MM.1S (cell line): Measurements from ENCODE around the gene WDR70.

Source experiments
- DNase-seq: peaks from one replicate; pipeline ENCODE4 v3.0.0-alpha.2; 2015
- H2AFZ ChIP-seq: fragments of 300-600 bp; sonication (generic); 2 replicates; pipeline ENCODE4 v1.6.0; 2016; ENCODE audit warnings: antibody characterized with exemption, low read length
- H3F3A ChIP-seq: fragments of 300-600 bp; sonication (generic); 2 replicates; pipeline ENCODE4 v1.6.1; 2016; ENCODE audit warnings: mild to moderate bottlenecking, antibody characterized with exemption, low read length, moderate library complexity, mixed read lengths; ENCODE audit not compliant: insufficient read depth
- H3K27ac ChIP-seq: fragments of 300-600 bp; sonication (generic); 2 replicates; pipeline ENCODE4 v1.5.1; 2016; ENCODE audit warnings: mild to moderate bottlenecking, low read length
- H3K27me3 ChIP-seq: fragments of 300-600 bp; sonication (generic); replicated peaks from 2 replicates; pipeline ENCODE4 v1.6.0; 2016; ENCODE audit warnings: low read length; ENCODE audit not compliant: insufficient read depth
- H3K36me3 ChIP-seq: fragments of 300-600 bp; sonication (generic); replicated peaks from 2 replicates; pipeline ENCODE4 v1.6.1; 2016; ENCODE audit warnings: mild to moderate bottlenecking, low read length, mixed read lengths; ENCODE audit not compliant: insufficient read depth
- H3K4me1 ChIP-seq: fragments of 300-600 bp; sonication (generic); 2 replicates; pipeline ENCODE4 v1.6.1; 2016; ENCODE audit warnings: low read length, mixed read lengths
- H3K4me2 ChIP-seq: fragments of 300-600 bp; sonication (generic); 2 replicates; pipeline ENCODE4 v1.6.0; 2016; ENCODE audit warnings: low read depth, low read length
- H3K4me3 ChIP-seq: fragments of 300-600 bp; sonication (generic); 2 replicates; pipeline ENCODE4 v1.5.1; 2016; ENCODE audit warnings: low read length, mixed read lengths
- H3K79me2 ChIP-seq: fragments of 300-600 bp; sonication (generic); 2 replicates; pipeline ENCODE4 v1.6.1; 2016; ENCODE audit warnings: mixed run types, low read length, mixed read lengths
- H3K9ac ChIP-seq: fragments of 300-600 bp; sonication (generic); 2 replicates; pipeline ENCODE4 v1.6.1; 2016; ENCODE audit warnings: low read length, mixed read lengths
- H3K9me2 ChIP-seq: fragments of 300-600 bp; sonication (generic); replicated peaks from 2 replicates; pipeline ENCODE4 v1.6.1; 2016; ENCODE audit warnings: mild to moderate bottlenecking, low read length, mixed read lengths; ENCODE audit not compliant: insufficient read depth
- H3K9me3 ChIP-seq: fragments of 300-600 bp; sonication (generic); replicated peaks from 2 replicates; pipeline ENCODE4 v1.6.1; 2016; ENCODE audit warnings: mild to moderate bottlenecking, low read length, mixed read lengths; ENCODE audit not compliant: insufficient read depth
- H4K20me1 ChIP-seq: fragments of 300-600 bp; sonication (generic); 2 replicates; pipeline ENCODE4 v1.6.1; 2016; ENCODE audit warnings: mild to moderate bottlenecking, low read length, moderate library complexity, mixed read lengths; ENCODE audit not compliant: insufficient read depth
- EZH2 ChIP-seq: fragments of 300-600 bp; sonication (generic); optimal IDR thresholded peaks from 2 replicates; pipeline ENCODE3; 2017; ENCODE audit warnings: low read depth, mild to moderate bottlenecking, antibody characterized with exemption, low read length, mixed read lengths
- EZH2phosphoT487 ChIP-seq: fragments of 300-600 bp; sonication (generic); IDR thresholded peaks from 2 replicates; pipeline ENCODE4 v1.6.1; 2018; ENCODE audit warnings: antibody characterized with exemption, low read length
- TF ChIP-seq, protein P1 (sequence below): fragments of 300-600 bp; sonication (generic); IDR thresholded peaks from 2 replicates; pipeline ENCODE4 v1.5.1; 2016; ENCODE audit warnings: antibody characterized with exemption, low read length, mixed read lengths

Gene WDR70

DNA sequence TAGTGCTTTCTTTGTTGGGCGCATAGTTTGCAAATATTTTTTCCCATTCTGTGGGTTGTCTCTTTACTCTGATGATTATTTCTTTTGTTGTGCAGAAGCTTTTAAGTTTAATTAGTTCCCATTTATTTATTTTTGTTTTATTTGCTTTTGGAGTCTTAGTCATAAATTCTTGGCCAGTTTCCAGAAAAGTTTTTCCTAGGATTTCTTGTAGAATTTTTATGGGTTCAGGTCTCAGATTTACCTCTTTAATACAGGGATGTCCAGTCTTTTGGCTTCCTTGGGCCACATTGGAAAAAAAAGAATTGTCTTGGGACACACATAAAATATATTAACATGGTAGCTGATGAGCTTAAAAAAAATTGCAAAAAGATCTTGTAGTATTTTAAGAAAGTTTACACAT, 122.0 kb downstream of the WDR70 start:
- Histone ChIP-seq H3K4me1 (no peaks in the 10 kb centered on the region), H3K9me3 (no peaks in the 10 kb centered on the region), H3K27ac (no peak overlapping the region), H3K9ac (no peak overlapping the region), H3K27me3 (no peaks in the 10 kb centered on the region), H3K79me2 (no peaks in the 10 kb centered on the region; the same call in 1 of the 2 replicates), H3K4me3 (no peak overlapping the region), H3F3A (no peaks in the 10 kb centered on the region), H3K9me2 (no peaks in the 10 kb centered on the region), H3K4me2 (no peak overlapping the region), H4K20me1 (no peaks in the 10 kb centered on the region), H3K36me3 (no peaks in the 10 kb centered on the region), H2AFZ (no peak overlapping the region)
- no peak for DNase-seq
- TF ChIP-seq EZH2 (no peak), EZH2phosphoT487 (no peak)
- TF ChIP-seq, protein P1, sequence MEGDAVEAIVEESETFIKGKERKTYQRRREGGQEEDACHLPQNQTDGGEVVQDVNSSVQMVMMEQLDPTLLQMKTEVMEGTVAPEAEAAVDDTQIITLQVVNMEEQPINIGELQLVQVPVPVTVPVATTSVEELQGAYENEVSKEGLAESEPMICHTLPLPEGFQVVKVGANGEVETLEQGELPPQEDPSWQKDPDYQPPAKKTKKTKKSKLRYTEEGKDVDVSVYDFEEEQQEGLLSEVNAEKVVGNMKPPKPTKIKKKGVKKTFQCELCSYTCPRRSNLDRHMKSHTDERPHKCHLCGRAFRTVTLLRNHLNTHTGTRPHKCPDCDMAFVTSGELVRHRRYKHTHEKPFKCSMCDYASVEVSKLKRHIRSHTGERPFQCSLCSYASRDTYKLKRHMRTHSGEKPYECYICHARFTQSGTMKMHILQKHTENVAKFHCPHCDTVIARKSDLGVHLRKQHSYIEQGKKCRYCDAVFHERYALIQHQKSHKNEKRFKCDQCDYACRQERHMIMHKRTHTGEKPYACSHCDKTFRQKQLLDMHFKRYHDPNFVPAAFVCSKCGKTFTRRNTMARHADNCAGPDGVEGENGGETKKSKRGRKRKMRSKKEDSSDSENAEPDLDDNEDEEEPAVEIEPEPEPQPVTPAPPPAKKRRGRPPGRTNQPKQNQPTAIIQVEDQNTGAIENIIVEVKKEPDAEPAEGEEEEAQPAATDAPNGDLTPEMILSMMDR, result no peak

DNA sequence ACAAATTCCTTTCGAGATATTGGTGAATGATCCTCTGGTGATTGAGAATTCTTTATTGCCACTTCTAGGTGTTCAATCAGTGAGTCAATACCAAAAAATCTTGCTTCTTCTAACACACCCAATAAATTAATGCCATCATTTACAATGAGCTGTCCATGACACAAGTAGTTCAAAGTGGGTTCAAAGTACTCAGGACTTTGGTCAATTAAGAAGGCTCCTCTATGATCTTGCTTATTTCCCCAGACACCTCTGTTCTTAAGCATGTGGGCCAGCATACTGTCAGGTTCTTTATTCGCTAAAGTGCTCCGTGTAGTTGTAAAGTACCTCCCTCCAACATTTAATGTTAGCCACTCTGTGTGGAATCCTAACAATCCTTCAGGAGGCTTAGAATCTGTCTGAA, 127.1 kb downstream of the WDR70 start:
- no peaks in the 10 kb centered on the region for H3F3A ChIP-seq
- H4K20me1 ChIP-seq, result no peaks in the 10 kb centered on the region
- no peaks in the 10 kb centered on the region for H3K4me1 ChIP-seq
- H2AFZ ChIP-seq, result no peak overlapping the region
- H3K27me3 ChIP-seq, result no peaks in the 10 kb centered on the region
- DNase-seq, result no peak
- H3K9me3 ChIP-seq, result no peaks in the 10 kb centered on the region
- no peak overlapping the region for H3K4me3 ChIP-seq
- no peaks in the 10 kb centered on the region for H3K36me3 ChIP-seq
- no peaks in the 10 kb centered on the region; the same call in 1 of the 2 replicates for H3K79me2 ChIP-seq
- no peak overlapping the region for H3K9ac ChIP-seq
- TF ChIP-seq, protein P1, result no peak
- TF ChIP-seq EZH2phosphoT487 (no peak), EZH2 (no peak)
- no peak overlapping the region for H3K27ac ChIP-seq
- H3K4me2 ChIP-seq, result no peak overlapping the region
- H3K9me2 ChIP-seq, result no peaks in the 10 kb centered on the region

GRCh38 chr5:37506722-37507121, 127.6 kb downstream of the WDR70 start:
- H3K27me3 ChIP-seq, result no peaks in the 10 kb centered on the region
- H4K20me1 ChIP-seq, result no peaks in the 10 kb centered on the region
- TF ChIP-seq EZH2phosphoT487 (no peak), EZH2 (no peak)
- TF ChIP-seq, protein P1, result no peak
- no peak for DNase-seq
- H3F3A ChIP-seq, result no peaks in the 10 kb centered on the region
- H3K27ac ChIP-seq, result no peak overlapping the region
- no peaks in the 10 kb centered on the region for H3K9me2 ChIP-seq
- H3K4me2 ChIP-seq, result no peak overlapping the region
- H3K79me2 ChIP-seq, result no peaks in the 10 kb centered on the region; the same call in 1 of the 2 replicates
- no peak overlapping the region for H3K9ac ChIP-seq
- no peaks in the 10 kb centered on the region for H3K4me1 ChIP-seq
- H3K4me3 ChIP-seq, result no peak overlapping the region
- no peaks in the 10 kb centered on the region for H3K36me3 ChIP-seq
- H3K9me3 ChIP-seq, result no peaks in the 10 kb centered on the region
- no peak overlapping the region for H2AFZ ChIP-seq
